ENCODE results near the gene TNPO2. TPM values are rescaled to one million over a fixed set of nuclear protein-coding genes. Genes with fewer than 3 reads are reported as not detected.

Gene TNPO2
- total RNA-seq, 1 donor from 2014 or later, result 60.2 TPM

- no peak for DNase-seq (ENCODE audit: extremely low read depth, low read depth, low spot score)
Observed at GRCh38 chr19:12652219-12652618, 71.5 kb downstream of the TNPO2 start.

- DNase-seq (ENCODE audit: extremely low read depth, low read depth, low spot score), result no peak
Observed at GRCh38 chr19:12649941-12650340, 73.8 kb downstream of the TNPO2 start.

Other genes with a start within 250 kb of the TNPO2 start
- gene ZNF709, start 239.1 kb downstream of the TNPO2 start, total RNA-seq, result 0.58 and 1.7 TPM in 2 replicates
- 3.4 and 6.2 TPM in 2 replicates for gene ZNF564, start 172.4 kb downstream of the TNPO2 start, total RNA-seq
- gene ZNF490, start 113.1 kb downstream of the TNPO2 start, total RNA-seq, result 8.1 and 8.6 TPM in 2 replicates
- 13.0 and 13.5 TPM in 2 replicates for gene ZNF791, start 113.0 kb downstream of the TNPO2 start, total RNA-seq
- 108 and 113 TPM in 2 replicates for gene MAN2B1, start 57.2 kb downstream of the TNPO2 start, total RNA-seq
- gene WDR83, start 57.1 kb downstream of the TNPO2 start, total RNA-seq, result 10.2 and 13.8 TPM in 2 replicates
- gene DHPS, start 42.1 kb downstream of the TNPO2 start, total RNA-seq, result 86.9 and 87.5 TPM in 2 replicates
- 2.1 TPM in 1 of 2 replicates, not detected in the other for gene GNG14, start 35.9 kb downstream of the TNPO2 start, total RNA-seq
- 8.0 and 12.1 TPM in 2 replicates for gene FBXW9, start 27.3 kb downstream of the TNPO2 start, total RNA-seq
- gene TRIR, start 10.8 kb upstream of the TNPO2 start, total RNA-seq, result 380 and 408 TPM in 2 replicates
- gene GET3, start 13.6 kb upstream of the TNPO2 start, total RNA-seq, result 65.0 and 88.7 TPM in 2 replicates
- gene BEST2, start 27.9 kb upstream of the TNPO2 start, total RNA-seq, result not detected in 2 replicates
- gene HOOK2, start 51.6 kb upstream of the TNPO2 start, total RNA-seq, result 24.9 and 33.1 TPM in 2 replicates
- 110 and 298 TPM in 2 replicates for gene JUNB, start 67.6 kb upstream of the TNPO2 start, total RNA-seq
- gene PRDX2, start 77.9 kb upstream of the TNPO2 start, total RNA-seq, result 325 and 362 TPM in 2 replicates
- not detected in 2 replicates for gene THSD8, start 78.1 kb upstream of the TNPO2 start, total RNA-seq
- 16.4 and 17.2 TPM in 2 replicates for gene RNASEH2A, start 82.7 kb upstream of the TNPO2 start, total RNA-seq
- gene RTBDN, start 110.6 kb upstream of the TNPO2 start, total RNA-seq, result not detected in 2 replicates
- gene MAST1, start 114.6 kb upstream of the TNPO2 start, total RNA-seq, result 0.64 and 3.2 TPM in 2 replicates
- gene DNASE2, start 157.5 kb upstream of the TNPO2 start, total RNA-seq, result 40.1 and 56.4 TPM in 2 replicates
- gene KLF1, start 163.3 kb upstream of the TNPO2 start, total RNA-seq, result not detected in 2 replicates
- gene GCDH, start 167.2 kb upstream of the TNPO2 start, total RNA-seq, result 17.7 and 35.7 TPM in 2 replicates
- gene SYCE2, start 195.4 kb upstream of the TNPO2 start, total RNA-seq, result 0.64 TPM in 1 of 2 replicates, not detected in the other
- gene FARSA, start 209.8 kb upstream of the TNPO2 start, total RNA-seq, result 74.0 TPM in 2 replicates
- 1,355 and 1,382 TPM in 2 replicates for gene CALR, start 214.7 kb upstream of the TNPO2 start, total RNA-seq
- gene RAD23A, start 221.9 kb upstream of the TNPO2 start, total RNA-seq, result 86.7 and 105 TPM in 2 replicates
- gene GADD45GIP1, start 233.3 kb upstream of the TNPO2 start, total RNA-seq, result 58.2 and 64.6 TPM in 2 replicates
- gene DAND5, start 245.6 kb upstream of the TNPO2 start, total RNA-seq, result 0.05 TPM in 1 of 2 replicates, not detected in the other